Retinal pigment epithelial cell (primary cell): ENCODE measurements around the gene DLGAP5.
A peak's percentile ranks its signal among the peaks of the same experiment; 100 is the strongest.

Experiments
- DNase-seq: peaks from one replicate; pipeline ENCODE4 v3.0.0-alpha.2; 2010; ENCODE audit warnings: low read depth
- H3K4me3 ChIP-seq: 2 replicates; pipeline ENCODE4 v1.5.1; 2011; ENCODE audit warnings: mild to moderate bottlenecking, low read length, control low read depth, moderate library complexity
- TF ChIP-seq, protein P1 (sequence below): conservative IDR thresholded peaks from 2 replicates; pipeline ENCODE4 v1.5.1; 2011; ENCODE audit warnings: low read depth, low read length, control low read depth, inconsistent platforms

DLGAP5 gene

GRCh38 chr14:55201219-55202101 lies 10.1 kb upstream of the DLGAP5 start:
- DNase-seq: no peak
- H3K4me3 ChIP-seq: no peak overlapping the region
- TF ChIP-seq, protein P1, sequence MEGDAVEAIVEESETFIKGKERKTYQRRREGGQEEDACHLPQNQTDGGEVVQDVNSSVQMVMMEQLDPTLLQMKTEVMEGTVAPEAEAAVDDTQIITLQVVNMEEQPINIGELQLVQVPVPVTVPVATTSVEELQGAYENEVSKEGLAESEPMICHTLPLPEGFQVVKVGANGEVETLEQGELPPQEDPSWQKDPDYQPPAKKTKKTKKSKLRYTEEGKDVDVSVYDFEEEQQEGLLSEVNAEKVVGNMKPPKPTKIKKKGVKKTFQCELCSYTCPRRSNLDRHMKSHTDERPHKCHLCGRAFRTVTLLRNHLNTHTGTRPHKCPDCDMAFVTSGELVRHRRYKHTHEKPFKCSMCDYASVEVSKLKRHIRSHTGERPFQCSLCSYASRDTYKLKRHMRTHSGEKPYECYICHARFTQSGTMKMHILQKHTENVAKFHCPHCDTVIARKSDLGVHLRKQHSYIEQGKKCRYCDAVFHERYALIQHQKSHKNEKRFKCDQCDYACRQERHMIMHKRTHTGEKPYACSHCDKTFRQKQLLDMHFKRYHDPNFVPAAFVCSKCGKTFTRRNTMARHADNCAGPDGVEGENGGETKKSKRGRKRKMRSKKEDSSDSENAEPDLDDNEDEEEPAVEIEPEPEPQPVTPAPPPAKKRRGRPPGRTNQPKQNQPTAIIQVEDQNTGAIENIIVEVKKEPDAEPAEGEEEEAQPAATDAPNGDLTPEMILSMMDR: no peak

DNA sequence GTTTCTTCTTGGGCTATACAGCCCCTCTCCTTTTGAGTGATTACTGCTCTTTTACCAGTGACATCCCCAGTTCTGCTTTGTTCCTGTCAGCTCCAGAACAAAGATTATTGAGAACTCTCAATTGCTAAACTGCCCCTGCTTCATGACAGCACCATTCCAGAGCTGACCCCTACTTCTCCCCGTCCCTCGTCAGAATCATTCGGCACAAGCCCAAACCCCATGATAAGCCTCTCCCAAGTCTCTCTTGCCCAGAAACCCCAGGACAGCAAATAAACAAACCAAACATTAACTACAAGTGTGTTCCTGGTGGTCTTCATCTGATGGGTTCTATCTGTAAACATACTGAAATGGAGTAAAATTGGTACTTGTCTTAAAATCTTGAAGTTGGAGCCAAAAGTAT lies 9.3 kb upstream of the DLGAP5 start:
- no peak for DNase-seq
- TF ChIP-seq, protein P1: no peak
- no peak overlapping the region for H3K4me3 ChIP-seq

GRCh38 chr14:55198749-55199148 lies 7.4 kb upstream of the DLGAP5 start:
- H3K4me3 ChIP-seq: no peak overlapping the region
- DNase-seq: no peak
- TF ChIP-seq, protein P1: no peak

DNA sequence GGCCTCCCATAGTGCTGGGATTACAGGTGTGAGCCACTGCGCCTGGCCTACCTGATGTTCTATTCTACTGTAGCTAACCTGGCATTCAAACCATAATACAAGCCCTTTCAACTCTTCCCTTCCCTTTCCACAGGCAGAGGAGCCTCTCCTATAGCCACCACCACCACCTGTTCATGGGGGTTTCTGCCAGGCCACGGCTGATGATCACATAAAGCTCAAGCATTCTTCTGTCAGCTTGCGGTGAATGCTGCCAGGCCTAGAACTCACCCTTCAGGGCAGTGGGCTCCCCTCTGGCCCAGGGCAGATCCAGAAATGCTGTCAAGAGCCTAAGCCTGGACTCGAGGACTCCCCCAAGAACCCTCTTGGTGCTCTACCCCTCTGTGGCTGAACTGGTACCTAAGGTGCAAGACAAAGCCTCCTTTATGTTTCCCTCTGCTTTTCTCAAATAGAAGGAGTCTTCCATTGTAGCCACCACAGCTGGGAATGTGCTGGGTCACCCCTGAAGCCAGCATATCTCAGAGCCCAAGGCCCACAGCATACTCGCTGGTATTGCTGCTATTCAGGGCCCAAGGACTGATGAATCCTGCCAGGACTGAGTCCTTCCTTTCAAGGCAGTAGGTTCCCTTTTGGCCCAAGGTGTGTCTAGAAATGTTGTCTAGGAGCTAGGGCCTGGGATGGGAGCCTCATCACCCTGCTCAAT lies 3.4 kb upstream of the DLGAP5 start:
- no peak for DNase-seq
- H3K4me3 ChIP-seq: no peak overlapping the region
- TF ChIP-seq, protein P1: no peak

GRCh38 chr14:55192054-55192621 lies 753 bp upstream of the DLGAP5 start:
- DNase-seq: no peak
- TF ChIP-seq, protein P1: no peak
- H3K4me3 ChIP-seq: peak overlapping the region; percentile 97

GRCh38 chr14:55190906-55191202 lies 531 bp downstream of the DLGAP5 start:
- TF ChIP-seq, protein P1: no peak
- no peak for DNase-seq
- H3K4me3 ChIP-seq: peak overlapping the region; percentile 97
